ENCODE results near the gene CNNM4.

GRCh38 chr2:96800061-96801004, 39.6 kb downstream of the CNNM4 start:
- TF ChIP-seq SP1 (IDR thresholded peaks at IDR 0.05) (no peak), CTCF (IDR thresholded peaks at IDR 0.05; ENCODE audit: low read depth, low read length, missing input control) (no peak), TAF1 (conservative IDR thresholded peaks at IDR 0.05) (no peak), RAD21 (IDR thresholded peaks at IDR 0.05) (no peak), ATF3 (IDR thresholded peaks at IDR 0.05) (no peak), YY1 (IDR thresholded peaks at IDR 0.05) (no peak)
